ENCODE results near the gene NOS2.
"Not testable (repeated sequence)": the region's sequence is repeated elsewhere in the genome, so short reads cannot be mapped to it uniquely, and the experiment has no call there.

Gene NOS2

GRCh38 chr17:27783440-27784350 lies 16.6 kb downstream of the NOS2 start:
- no peak for DNase-seq

DNA sequence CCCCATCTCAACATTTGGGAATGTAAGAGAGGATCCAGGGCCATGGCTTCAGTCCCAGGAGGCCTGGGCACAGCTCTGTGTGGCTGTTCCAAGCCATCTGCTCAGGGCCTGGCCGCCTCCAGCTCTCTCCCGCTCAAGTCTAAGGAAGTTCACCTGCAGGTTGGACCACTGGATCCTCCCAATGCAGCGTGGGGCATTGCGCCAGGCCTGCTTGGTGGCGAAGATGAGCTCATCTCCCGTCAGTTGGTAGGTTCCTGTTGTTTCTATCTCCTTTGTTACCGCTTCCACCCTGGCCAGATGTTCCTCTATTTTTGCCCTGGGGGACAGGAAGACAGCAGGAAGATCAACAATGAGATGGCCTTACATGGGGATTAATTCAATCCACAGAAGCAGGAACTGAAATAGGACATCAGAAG lies 17.5 kb downstream of the NOS2 start:
- peak; percentile 73 for DNase-seq

GRCh38 chr17:27780828-27781404 lies 19.4 kb downstream of the NOS2 start:
- DNase-seq: no peak

GRCh38 chr17:27780092-27780827 lies 20.1 kb downstream of the NOS2 start:
- DNase-seq: no peak

- no peak for DNase-seq
Observed at GRCh38 chr17:27778183-27778582, 22.1 kb downstream of the NOS2 start.

DNA sequence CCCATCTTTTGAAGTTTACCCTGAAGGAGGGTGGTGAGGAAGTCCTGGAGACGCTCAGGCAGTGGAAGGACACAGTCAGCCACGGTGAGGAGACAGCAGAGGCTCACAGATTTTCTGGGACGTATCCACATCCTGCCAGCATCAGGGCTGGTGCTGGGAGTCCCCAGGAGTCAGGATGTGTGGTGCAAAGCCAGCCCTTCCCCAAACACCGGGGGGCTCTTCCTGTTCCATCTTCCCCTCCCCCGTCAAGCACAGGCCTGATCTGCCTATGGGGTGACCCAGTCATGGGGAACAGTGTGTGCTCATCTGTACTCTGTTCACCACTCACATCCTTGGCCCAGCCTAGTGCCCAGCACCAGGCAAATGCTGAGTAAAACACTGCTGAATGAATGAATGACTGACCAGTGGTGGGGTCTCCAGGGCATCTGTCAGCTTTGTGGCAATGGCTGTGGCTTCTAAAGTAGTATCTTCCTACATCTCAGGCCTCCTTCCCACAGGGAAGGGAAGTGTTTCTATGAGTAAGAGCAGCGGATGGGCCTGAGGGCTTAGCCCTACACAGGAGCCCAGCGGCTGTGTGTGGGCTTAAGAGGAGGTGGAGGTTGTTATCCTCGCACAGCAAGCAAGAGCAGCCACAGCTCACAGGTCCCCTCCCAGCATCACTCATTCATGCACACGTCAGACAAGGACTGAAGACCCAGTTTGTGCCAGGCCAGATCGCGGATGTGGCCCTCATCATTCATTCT lies 23.3 kb downstream of the NOS2 start:
- no peak for DNase-seq

DNA sequence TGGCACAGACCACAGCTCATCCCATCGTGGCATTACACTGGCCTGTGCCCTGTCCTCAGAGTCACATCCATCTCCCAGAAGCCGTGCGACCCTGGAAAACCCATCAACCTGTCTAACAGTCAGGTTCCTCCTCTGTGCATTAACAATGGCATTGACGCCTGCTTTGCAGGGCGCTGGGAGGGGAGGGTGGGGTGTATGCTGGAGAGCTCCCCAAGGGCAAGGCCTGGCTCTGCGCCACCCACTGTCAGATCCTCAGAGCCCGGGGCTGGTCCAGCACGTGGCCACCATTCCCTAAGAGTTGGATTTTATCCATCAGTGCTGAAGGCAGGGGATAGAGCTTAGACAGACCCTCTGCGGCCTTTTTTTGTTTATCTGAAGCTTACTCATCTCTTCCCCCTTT lies 28.7 kb downstream of the NOS2 start:
- DNase-seq: no peak

GRCh38 chr17:27770877-27771276 lies 29.5 kb downstream of the NOS2 start:
- DNase-seq: no peak

DNA sequence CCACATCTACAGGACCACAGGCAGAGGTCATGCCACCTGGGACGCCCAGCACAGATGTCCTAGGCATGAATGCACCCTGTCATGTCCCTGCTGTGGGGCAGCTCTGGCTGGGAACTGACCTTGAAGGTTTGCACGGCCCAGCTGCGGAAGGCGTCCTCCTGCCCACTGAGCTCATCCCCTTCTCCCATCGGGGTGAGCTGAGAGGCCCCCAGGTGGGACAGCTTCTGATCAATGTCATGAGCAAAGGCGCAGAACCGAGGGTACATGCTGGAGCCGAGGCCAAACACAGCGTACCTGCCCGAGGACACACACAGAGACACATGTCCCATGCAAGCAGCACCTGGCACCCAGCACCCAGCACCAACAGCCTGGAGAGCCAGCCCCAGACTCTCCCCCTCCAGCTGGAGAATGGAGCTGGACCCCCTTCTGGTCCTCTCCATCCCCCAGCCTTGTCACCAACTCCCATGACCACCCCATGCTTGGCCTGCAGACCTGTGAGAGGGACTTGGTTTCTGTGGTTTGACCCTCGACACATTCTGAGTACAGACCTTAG lies 31.4 kb downstream of the NOS2 start:
- DNase-seq: no peak

DNA sequence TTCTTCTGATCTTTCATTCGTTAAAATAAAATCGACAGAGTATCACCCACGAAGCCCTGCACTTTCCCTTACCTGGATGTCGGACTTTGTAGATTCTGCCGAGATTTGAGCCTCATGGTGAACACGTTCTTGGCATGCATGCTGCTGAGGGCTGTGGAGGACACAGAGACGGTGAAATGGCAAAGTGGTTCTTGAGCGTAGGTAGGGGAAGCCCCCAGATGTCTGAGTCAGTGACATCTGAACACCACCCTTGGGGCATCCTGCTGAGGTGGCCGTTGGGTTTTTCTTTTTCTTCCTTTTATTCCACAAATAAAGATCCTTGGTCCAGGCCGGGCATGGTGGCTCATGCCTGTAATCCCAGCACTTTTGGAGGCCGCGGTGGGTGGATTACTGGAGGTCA lies 33.9 kb downstream of the NOS2 start:
- no peak for DNase-seq

DNA sequence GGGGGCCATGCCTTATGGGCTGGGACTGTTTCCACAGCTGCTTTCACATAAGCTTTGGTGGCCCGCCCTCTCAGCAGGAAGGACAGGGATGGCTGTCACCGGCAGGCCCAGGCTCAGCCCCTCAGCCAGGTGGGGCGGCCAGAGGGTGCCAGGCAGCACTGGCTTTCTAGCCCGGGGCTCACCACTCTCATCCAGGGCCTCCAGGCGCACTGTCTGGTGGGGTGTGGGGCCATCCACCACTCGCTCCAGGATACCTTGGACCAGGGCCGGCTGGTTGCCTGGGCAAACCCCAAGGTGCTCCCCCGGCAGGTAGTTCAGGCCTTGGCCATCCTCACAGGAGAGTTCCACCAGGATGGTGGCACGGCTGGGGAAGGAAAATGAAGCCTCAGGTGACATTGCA lies 35.0 kb downstream of the NOS2 start:
- no peak for DNase-seq

DNA sequence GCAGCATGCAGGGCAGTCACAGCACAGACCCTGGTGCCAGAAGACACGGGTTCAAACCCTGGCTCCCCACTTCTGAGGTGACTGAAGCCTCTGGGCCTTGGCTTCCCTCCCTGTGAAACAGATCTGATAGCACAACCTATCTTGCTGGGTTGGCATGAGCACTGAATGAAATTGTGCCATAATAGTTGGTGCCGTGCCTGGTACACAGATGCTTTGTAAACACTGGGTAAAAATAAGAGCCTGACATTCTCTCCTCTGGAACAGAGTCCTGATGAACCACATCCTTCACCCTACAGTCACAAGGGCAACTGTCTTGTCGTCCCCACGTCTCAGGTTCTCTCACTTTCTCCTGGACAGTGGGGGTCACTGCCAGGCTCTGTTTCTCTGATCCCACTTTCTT lies 35.7 kb downstream of the NOS2 start:
- no peak for DNase-seq

GRCh38 chr17:27762527-27763305 lies 37.6 kb downstream of the NOS2 start:
- DNase-seq: no peak

- DNase-seq: not testable (repeated sequence)
Observed at GRCh38 chr17:27760931-27761330, 39.4 kb downstream of the NOS2 start.

GRCh38 chr17:27760069-27760885 lies 40.1 kb downstream of the NOS2 start:
- peak; percentile 32 for DNase-seq

- no peak for DNase-seq
Observed at GRCh38 chr17:27759528-27759927, 40.8 kb downstream of the NOS2 start.

- DNase-seq: peak; percentile 28
Observed at GRCh38 chr17:27756467-27757371, 43.6 kb downstream of the NOS2 start.

GRCh38 chr17:27755706-27756466 lies 44.4 kb downstream of the NOS2 start:
- DNase-seq: no peak

DNA sequence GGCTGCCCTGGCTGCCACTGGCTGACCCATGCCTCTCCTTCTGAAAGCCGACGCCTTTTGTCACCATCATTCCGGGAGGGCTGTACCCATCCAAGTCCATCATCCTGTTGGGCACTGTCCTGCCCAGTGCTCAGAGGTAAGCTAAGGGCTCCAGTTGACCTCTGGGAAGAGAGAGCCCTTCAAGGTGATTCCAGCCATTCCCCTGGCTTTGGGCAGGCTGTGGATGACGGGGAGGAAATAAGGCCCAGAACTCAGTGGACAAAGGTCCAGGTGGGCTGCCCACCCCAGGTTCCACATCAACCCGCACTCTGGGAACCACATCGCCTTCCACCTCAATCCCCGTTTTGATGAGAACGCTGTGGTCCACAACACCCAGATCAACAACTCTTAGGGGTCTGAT lies 45.8 kb downstream of the NOS2 start:
- no peak for DNase-seq
